ENCODE results near the gene ATP8B3. TPM values are rescaled to one million over a fixed set of nuclear protein-coding genes. Genes with fewer than 3 reads are reported as not detected.

Gene ATP8B3
- total and polyA plus RNA-seq, 2 donors from 2014 or later = 0.24 to 3.6 TPM

GRCh38 chr19:1813192-1814182 lies 1.4 kb upstream of the ATP8B3 start:
- intact Hi-C loops (cut with DNase I) = no loop called here
- Histone ChIP-seq H3K27me3 (ENCODE audit: control insufficient read depth, insufficient read depth, low read length) (no peaks in the 10 kb centered on the region), H3K27ac (ENCODE audit: low read depth in 2 of 2, low read length in 2 of 2) (no peak overlapping the region), H3K4me1 (ENCODE audit: control insufficient read depth in 2 of 3, insufficient read depth in 2 of 3, low read depth in 1 of 3, low read length in 3 of 3) (peaks cover 0 to 8% (median 0%) of the 10 kb centered on the region in 3 donors), H3K4me3 (ENCODE audit: low read length in 3 of 3) (peak overlapping the region in 2 of 3 donors; percentile 43 to 59), H3K36me3 (ENCODE audit: control insufficient read depth in 2 of 3, insufficient read depth in 3 of 3, low read length in 3 of 3) (peaks cover 0 to 11% (median 6%) of the 10 kb centered on the region in 3 donors), H3K9ac (ENCODE audit: low read length in 3 of 3) (peak overlapping the region in 1 of 3 donors; percentile 46), H3K9me3 (ENCODE audit: control insufficient read depth in 2 of 3, insufficient read depth in 1 of 3, low read length in 3 of 3) (no peaks in the 10 kb centered on the region)
- no peak for TF ChIP-seq CTCF (IDR thresholded peaks at IDR 0.05; ENCODE audit: borderline replicate concordance, extremely low read depth, insufficient read depth)
- FAIRE-seq (no peak), DNase-seq (peak in 1 of 5 donors; percentile 57)

- Histone ChIP-seq H3K27me3 (ENCODE audit: control insufficient read depth, insufficient read depth, low read length) (no peaks in the 10 kb centered on the region), H3K36me3 (ENCODE audit: control insufficient read depth in 2 of 3, insufficient read depth in 3 of 3, low read length in 3 of 3) (peaks cover 0 to 4% (median 3%) of the 10 kb centered on the region in 3 donors), H3K4me1 (ENCODE audit: control insufficient read depth in 2 of 3, insufficient read depth in 2 of 3, low read depth in 1 of 3, low read length in 3 of 3) (peaks cover 0 to 8% (median 0%) of the 10 kb centered on the region in 3 donors), H3K27ac (ENCODE audit: low read depth in 2 of 2, low read length in 2 of 2) (peak overlapping the region in 1 of 2 donors; percentile 5), H3K9me3 (ENCODE audit: control insufficient read depth in 2 of 3, insufficient read depth in 1 of 3, low read length in 3 of 3) (no peaks in the 10 kb centered on the region), H3K9ac (ENCODE audit: low read length in 3 of 3) (peak overlapping the region in 1 of 3 donors; percentile 46), H3K4me3 (ENCODE audit: low read length in 3 of 3) (peak overlapping the region; percentile 1 to 59 (median 43))
- peak; percentile 60 for TF ChIP-seq CTCF (IDR thresholded peaks at IDR 0.05; ENCODE audit: borderline replicate concordance, extremely low read depth, insufficient read depth)
- intact Hi-C loops (cut with DNase I) = no loop called here
- DNase-seq = peak; percentile 91 to 98 (median 93)
- no peak for FAIRE-seq
Observed at GRCh38 chr19:1812426-1813191, 533 bp upstream of the ATP8B3 start.

GRCh38 chr19:1811472-1811894 lies 593 bp downstream of the ATP8B3 start:
- Histone ChIP-seq H3K27me3 (ENCODE audit: control insufficient read depth, insufficient read depth, low read length) (no peaks in the 10 kb centered on the region), H3K4me1 (ENCODE audit: control insufficient read depth in 2 of 3, insufficient read depth in 2 of 3, low read depth in 1 of 3, low read length in 3 of 3) (peaks cover 0 to 8% (median 0%) of the 10 kb centered on the region in 3 donors), H3K4me3 (ENCODE audit: low read length in 3 of 3) (no peak overlapping the region), H3K9me3 (ENCODE audit: control insufficient read depth in 2 of 3, insufficient read depth in 1 of 3, low read length in 3 of 3) (no peaks in the 10 kb centered on the region), H3K27ac (ENCODE audit: low read depth in 2 of 2, low read length in 2 of 2) (no peak overlapping the region), H3K36me3 (ENCODE audit: control insufficient read depth in 2 of 3, insufficient read depth in 3 of 3, low read length in 3 of 3) (no peaks in the 10 kb centered on the region), H3K9ac (ENCODE audit: low read length in 3 of 3) (no peak overlapping the region)
- intact Hi-C loops (cut with DNase I) = no loop called here
- no peak for TF ChIP-seq CTCF (IDR thresholded peaks at IDR 0.05; ENCODE audit: borderline replicate concordance, extremely low read depth, insufficient read depth)
- DNase-seq (peak in 2 of 5 donors; percentile 68 to 94), FAIRE-seq (no peak)
